ENCODE measurements around the gene GALNT16. TPM values are rescaled to one million over a fixed set of nuclear protein-coding genes. Genes with fewer than 3 reads are reported as not detected.

GALNT16 gene
- total RNA-seq, 1 donor from 2014 or later = 3.5 TPM

GRCh38 chr14:69401841-69402240 lies 141.9 kb downstream of the GALNT16 start:
- peaks cover 29% of the 10 kb centered on the region for H3K4me1 Mint-ChIP-seq
- peaks cover 3% of the 10 kb centered on the region for H3K9me3 Mint-ChIP-seq
- no peaks in the 10 kb centered on the region for H3F3A ChIP-seq (ENCODE audit: low read depth)
- no peak overlapping the region for H3K27ac ChIP-seq
- H3K4me2 ChIP-seq = peak overlapping the region; percentile 84
- H4K20me1 ChIP-seq (ENCODE audit: low read depth) = peaks cover 44% of the 10 kb centered on the region
- H3K27me3 ChIP-seq = no peaks in the 10 kb centered on the region
- DNase-seq (ENCODE audit: low spot score) = no peak
- H3K27me3 Mint-ChIP-seq (ENCODE audit: insufficient read depth, low read depth) = no peaks in the 10 kb centered on the region
- H3K4me1 ChIP-seq = peaks cover 29% of the 10 kb centered on the region
- H3K9ac ChIP-seq = no peak overlapping the region
- H3K36me3 ChIP-seq = peaks cover under 1% of the 10 kb centered on the region
- H3K4me3 ChIP-seq = peak overlapping the region; percentile 93
- no peak overlapping the region for H2AFZ ChIP-seq (replicated peaks)
- no peak for TF ChIP-seq CTCF (IDR thresholded peaks at IDR 0.05)
- no peak for TF ChIP-seq EZH2phosphoT487 (IDR thresholded peaks at IDR 0.05)
- no peak for TF ChIP-seq EZH2 (IDR thresholded peaks at IDR 0.05)
- H3K9me3 ChIP-seq (ENCODE audit: low read depth) = no peaks in the 10 kb centered on the region
- peaks cover 7% of the 10 kb centered on the region for H3K36me3 Mint-ChIP-seq
- H3K27ac Mint-ChIP-seq = no peak overlapping the region
- peaks cover 91% of the 10 kb centered on the region for H3K79me2 ChIP-seq (ENCODE audit: low read depth)
- no peak overlapping the region for H3K4me3 Mint-ChIP-seq

GRCh38 chr14:69404478-69404877 lies 144.5 kb downstream of the GALNT16 start:
- H3K27ac Mint-ChIP-seq = no peak overlapping the region
- peaks cover 21% of the 10 kb centered on the region for H3K4me1 Mint-ChIP-seq
- no peak overlapping the region for H3K4me3 ChIP-seq
- H3K4me3 Mint-ChIP-seq = no peak overlapping the region
- H3K9me3 Mint-ChIP-seq = peaks cover 3% of the 10 kb centered on the region
- H3F3A ChIP-seq (ENCODE audit: low read depth) = no peaks in the 10 kb centered on the region
- no peak overlapping the region for H3K4me2 ChIP-seq
- no peaks in the 10 kb centered on the region for H3K9me3 ChIP-seq (ENCODE audit: low read depth)
- H3K27ac ChIP-seq = no peak overlapping the region
- peaks cover 37% of the 10 kb centered on the region for H4K20me1 ChIP-seq (ENCODE audit: low read depth)
- peaks cover 7% of the 10 kb centered on the region for H3K36me3 Mint-ChIP-seq
- H2AFZ ChIP-seq (replicated peaks) = no peak overlapping the region
- no peak for TF ChIP-seq EZH2 (IDR thresholded peaks at IDR 0.05)
- peaks cover 91% of the 10 kb centered on the region for H3K79me2 ChIP-seq (ENCODE audit: low read depth)
- no peak overlapping the region for H3K9ac ChIP-seq
- H3K4me1 ChIP-seq = peaks cover 22% of the 10 kb centered on the region
- no peaks in the 10 kb centered on the region for H3K27me3 ChIP-seq
- no peaks in the 10 kb centered on the region for H3K27me3 Mint-ChIP-seq (ENCODE audit: insufficient read depth, low read depth)
- DNase-seq (ENCODE audit: low spot score) = no peak
- H3K36me3 ChIP-seq = no peaks in the 10 kb centered on the region

- H3K27ac ChIP-seq = no peak overlapping the region
- Mint-ChIP-seq H3K9me3 (peaks cover 3% of the 10 kb centered on the region), H3K27ac (no peak overlapping the region), H3K36me3 (peaks cover 7% of the 10 kb centered on the region), H3K27me3 (ENCODE audit: insufficient read depth, low read depth) (no peaks in the 10 kb centered on the region), H3K4me1 (peaks cover 17% of the 10 kb centered on the region), H3K4me3 (no peak overlapping the region)
- H3K4me2 ChIP-seq = no peak overlapping the region
- no peaks in the 10 kb centered on the region for H3K36me3 ChIP-seq
- no peaks in the 10 kb centered on the region for H3K27me3 ChIP-seq
- TF ChIP-seq EZH2phosphoT487 (IDR thresholded peaks at IDR 0.05) (no peak), EZH2 (IDR thresholded peaks at IDR 0.05) (no peak), CTCF (IDR thresholded peaks at IDR 0.05) (no peak)
- H3K9me3 ChIP-seq (ENCODE audit: low read depth) = no peaks in the 10 kb centered on the region
- H2AFZ ChIP-seq (replicated peaks) = no peak overlapping the region
- H3K79me2 ChIP-seq (ENCODE audit: low read depth) = peaks cover 87% of the 10 kb centered on the region
- H3K4me3 ChIP-seq = no peak overlapping the region
- no peak overlapping the region for H3K9ac ChIP-seq
- peaks cover 18% of the 10 kb centered on the region for H3K4me1 ChIP-seq
- H4K20me1 ChIP-seq (ENCODE audit: low read depth) = peaks cover 33% of the 10 kb centered on the region
- H3F3A ChIP-seq (ENCODE audit: low read depth) = no peaks in the 10 kb centered on the region
- DNase-seq (ENCODE audit: low spot score) = no peak
These were observed 144.9 kb downstream of the GALNT16 start for GRCh38 chr14:69404883-69405282.

GRCh38 chr14:69405762-69406161 lies 145.8 kb downstream of the GALNT16 start:
- Histone ChIP-seq H3K4me1 (peaks cover 9% of the 10 kb centered on the region), H3K9ac (no peak overlapping the region), H3K36me3 (no peaks in the 10 kb centered on the region), H3K9me3 (ENCODE audit: low read depth) (no peaks in the 10 kb centered on the region), H2AFZ (replicated peaks) (no peak overlapping the region), H4K20me1 (ENCODE audit: low read depth) (peaks cover 33% of the 10 kb centered on the region), H3K4me2 (no peak overlapping the region), H3K79me2 (ENCODE audit: low read depth) (peaks cover 84% of the 10 kb centered on the region), H3K27ac (no peak overlapping the region), H3K27me3 (no peaks in the 10 kb centered on the region), H3F3A (ENCODE audit: low read depth) (no peaks in the 10 kb centered on the region), H3K4me3 (no peak overlapping the region)
- Mint-ChIP-seq H3K9me3 (peaks cover 3% of the 10 kb centered on the region), H3K4me3 (no peak overlapping the region), H3K27ac (no peak overlapping the region), H3K27me3 (ENCODE audit: insufficient read depth, low read depth) (no peaks in the 10 kb centered on the region), H3K36me3 (peaks cover 7% of the 10 kb centered on the region), H3K4me1 (peaks cover 9% of the 10 kb centered on the region)
- no peak for DNase-seq (ENCODE audit: low spot score)
- TF ChIP-seq EZH2phosphoT487 (IDR thresholded peaks at IDR 0.05) (no peak), EZH2 (IDR thresholded peaks at IDR 0.05) (no peak), CTCF (IDR thresholded peaks at IDR 0.05) (no peak)

Other genes with a start within 250 kb of the GALNT16 start
- 22.4 and 30.8 TPM in 2 replicates for gene DCAF5, start 107.0 kb upstream of the GALNT16 start, total RNA-seq (ENCODE audit: low replicate concordance)
- 22.6 and 23.2 TPM in 2 replicates for gene EXD2, start 68.7 kb upstream of the GALNT16 start, total RNA-seq (ENCODE audit: low replicate concordance)
- 252 and 337 TPM in 2 replicates for gene ERH, start 138.1 kb downstream of the GALNT16 start, total RNA-seq (ENCODE audit: low replicate concordance)
- 54.5 and 61.2 TPM in 2 replicates for gene SLC39A9, start 138.5 kb downstream of the GALNT16 start, total RNA-seq (ENCODE audit: low replicate concordance)
- not detected in 2 replicates for gene PLEKHD1, start 224.6 kb downstream of the GALNT16 start, total RNA-seq (ENCODE audit: low replicate concordance)